Adrenal gland (tissue), 5 donors: ENCODE data around the gene SLC1A5.

ENCODE experiments used
- POLR2A ChIP-seq, 2 donors: fragments of 450-650 bp; IDR thresholded peaks; one replicate each; pipeline ENCODE4 v1.6.1; 2017; ENCODE audit warnings: antibody characterized with exemption in 2 of 2, mild to moderate bottlenecking in 2 of 2, moderate library complexity in 1 of 2
- TF ChIP-seq, protein P1 (sequence below), 6 experiments: fragments of 450-650 bp in 4 of 6; fragments of 200-600 bp in 2 of 6; sonication (generic) in 1 of 6; IDR thresholded peaks; 1 replicate in 5 of 6; 2 replicates in 1 of 6; pipeline versions ENCODE4 v1.5.1 to v1.8.0; 2016 to 2021; ENCODE audit warnings: antibody characterized with exemption in 6 of 6, mild to moderate bottlenecking in 2 of 6, moderate library complexity in 1 of 6
- donor health status: DM: no; HTN: no; CAD: no.

DNA sequence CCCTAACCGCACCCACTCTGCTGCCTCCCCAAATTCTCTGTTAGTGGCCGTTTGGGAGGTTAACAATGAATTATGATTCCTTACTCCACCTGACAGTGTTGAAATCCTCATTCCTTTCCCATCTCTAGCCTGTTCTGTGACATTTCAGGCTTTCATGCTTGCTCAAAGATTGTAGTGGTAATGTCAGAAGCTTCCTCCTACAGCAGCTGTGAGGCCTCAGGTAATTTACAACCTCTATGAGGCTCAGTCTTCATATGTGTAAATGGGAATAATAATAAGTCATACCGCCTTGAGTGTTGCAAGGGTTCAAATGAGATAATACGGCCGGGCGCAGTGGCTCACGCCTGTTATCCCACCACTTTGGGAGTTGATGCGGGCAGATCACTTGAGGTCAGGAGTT, 977 bp upstream of the SLC1A5 start:
- TF ChIP-seq, protein P1, sequence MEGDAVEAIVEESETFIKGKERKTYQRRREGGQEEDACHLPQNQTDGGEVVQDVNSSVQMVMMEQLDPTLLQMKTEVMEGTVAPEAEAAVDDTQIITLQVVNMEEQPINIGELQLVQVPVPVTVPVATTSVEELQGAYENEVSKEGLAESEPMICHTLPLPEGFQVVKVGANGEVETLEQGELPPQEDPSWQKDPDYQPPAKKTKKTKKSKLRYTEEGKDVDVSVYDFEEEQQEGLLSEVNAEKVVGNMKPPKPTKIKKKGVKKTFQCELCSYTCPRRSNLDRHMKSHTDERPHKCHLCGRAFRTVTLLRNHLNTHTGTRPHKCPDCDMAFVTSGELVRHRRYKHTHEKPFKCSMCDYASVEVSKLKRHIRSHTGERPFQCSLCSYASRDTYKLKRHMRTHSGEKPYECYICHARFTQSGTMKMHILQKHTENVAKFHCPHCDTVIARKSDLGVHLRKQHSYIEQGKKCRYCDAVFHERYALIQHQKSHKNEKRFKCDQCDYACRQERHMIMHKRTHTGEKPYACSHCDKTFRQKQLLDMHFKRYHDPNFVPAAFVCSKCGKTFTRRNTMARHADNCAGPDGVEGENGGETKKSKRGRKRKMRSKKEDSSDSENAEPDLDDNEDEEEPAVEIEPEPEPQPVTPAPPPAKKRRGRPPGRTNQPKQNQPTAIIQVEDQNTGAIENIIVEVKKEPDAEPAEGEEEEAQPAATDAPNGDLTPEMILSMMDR (IDR thresholded peaks at IDR 0.05), result no peak
- no peak for TF ChIP-seq POLR2A (IDR thresholded peaks at IDR 0.05)
